Breast epithelium (tissue), 4 donors: Measurements from ENCODE around the gene NUDT19. TPM values are rescaled to one million over a fixed set of nuclear protein-coding genes. Genes with fewer than 3 reads are reported as not detected.
"Not testable (repeated sequence)": the region's sequence is repeated elsewhere in the genome, so short reads cannot be mapped to it uniquely, and the experiment has no call there.

ENCODE experiments used
- DNase-seq, 2 donors: peaks; one replicate each; pipeline ENCODE4 v3.0.0-alpha.2; 2019; ENCODE audit warnings: low spot score in 2 of 2
- H3K27ac ChIP-seq, 2 donors: fragments of 200-600 bp; sonication (generic) in 1 of 2; one replicate each; pipeline ENCODE4 v1.5.1; 2016 to 2019; ENCODE audit warnings: mild to moderate bottlenecking in 1 of 2
- H3K27me3 ChIP-seq, 2 donors: fragments of 200-600 bp; sonication (generic) in 1 of 2; one replicate each; pipeline versions ENCODE4 v1.5.1 to v1.6.0; 2017 to 2019; ENCODE audit warnings: control low read depth in 1 of 2, mild to moderate bottlenecking in 1 of 2
- H3K36me3 ChIP-seq: fragments of 200-600 bp; one replicate; pipeline ENCODE4 v1.5.1; 2019
- H3K4me1 ChIP-seq, 2 donors: fragments of 200-600 bp; sonication (generic); one replicate each; pipeline ENCODE4 v1.5.1; 2016 to 2019; ENCODE audit warnings: control low read depth in 1 of 2
- H3K4me3 ChIP-seq, 3 donors: fragments of 200-600 bp; sonication (generic); 1 replicate in 2 of 3; 2 replicates in 1 of 3; pipeline ENCODE4 v1.5.1; 2016 to 2019; ENCODE audit warnings: mild to moderate bottlenecking in 3 of 3, moderate library complexity in 2 of 3
- H3K9me3 ChIP-seq, 2 donors: fragments of 200-600 bp; sonication (generic) in 1 of 2; one replicate each; pipeline ENCODE4 v1.5.1; 2016 to 2019; ENCODE audit warnings: control low read depth in 1 of 2
- POLR2A ChIP-seq: fragments of 450-650 bp; IDR thresholded peaks from one replicate; pipeline ENCODE4 v1.6.1; 2016; ENCODE audit warnings: antibody characterized with exemption, mild to moderate bottlenecking, moderate library complexity
- POLR2AphosphoS5 ChIP-seq, 3 donors: sonication (generic); formaldehyde crosslinking; IDR thresholded peaks; one replicate each; pipeline ENCODE4 v1.6.1; 2017; ENCODE audit warnings: antibody characterized with exemption in 3 of 3
- intact Hi-C: fragments of 100-400 bp; cut with DNase I; formaldehyde crosslinking; loops from one replicate; pipeline ENCODE4 v1.15.1; 2023; ENCODE audit warnings: low total_unique reads
- total RNA-seq, 3 donors: library from RNA; depleted of rRNA; stranded (reverse); fragments of >200 nt; gene quantifications; one replicate each; pipeline ENCODE4 v1.1.0, GENCODE V29; 2016
- TF ChIP-seq, protein P1 (sequence below), 3 donors: fragments of 450-650 bp; IDR thresholded peaks; one replicate each; pipeline ENCODE4 v1.5.1; 2016 to 2017; ENCODE audit warnings: antibody characterized with exemption in 3 of 3, mild to moderate bottlenecking in 3 of 3, moderate library complexity in 3 of 3

NUDT19 gene
- total RNA-seq, 3 donors from 2014 or later = 7.2 to 9.5 (median 8.0) TPM

DNA sequence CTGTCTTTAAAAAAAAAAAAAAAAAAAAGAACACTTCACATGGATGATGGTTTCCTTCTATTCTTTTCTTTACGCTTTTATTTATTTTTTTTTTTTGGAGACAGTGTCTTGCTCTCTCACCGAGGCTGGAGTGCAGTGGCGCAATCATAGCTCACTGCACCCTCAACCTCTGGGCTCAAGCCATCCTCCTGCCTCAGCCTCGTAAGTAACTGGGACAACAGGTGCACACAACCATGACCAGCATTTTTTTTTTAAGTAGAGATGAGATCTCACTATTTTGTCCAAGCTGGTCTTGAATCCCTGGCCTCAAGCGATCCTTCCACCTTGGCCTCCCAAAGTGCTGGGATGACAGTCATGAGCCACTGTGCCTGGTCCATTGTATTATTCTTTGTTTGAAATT, 41.0 kb upstream of the NUDT19 start:
- intact Hi-C loops = no loop called here
- DNase-seq = no peak
- TF ChIP-seq, protein P1, sequence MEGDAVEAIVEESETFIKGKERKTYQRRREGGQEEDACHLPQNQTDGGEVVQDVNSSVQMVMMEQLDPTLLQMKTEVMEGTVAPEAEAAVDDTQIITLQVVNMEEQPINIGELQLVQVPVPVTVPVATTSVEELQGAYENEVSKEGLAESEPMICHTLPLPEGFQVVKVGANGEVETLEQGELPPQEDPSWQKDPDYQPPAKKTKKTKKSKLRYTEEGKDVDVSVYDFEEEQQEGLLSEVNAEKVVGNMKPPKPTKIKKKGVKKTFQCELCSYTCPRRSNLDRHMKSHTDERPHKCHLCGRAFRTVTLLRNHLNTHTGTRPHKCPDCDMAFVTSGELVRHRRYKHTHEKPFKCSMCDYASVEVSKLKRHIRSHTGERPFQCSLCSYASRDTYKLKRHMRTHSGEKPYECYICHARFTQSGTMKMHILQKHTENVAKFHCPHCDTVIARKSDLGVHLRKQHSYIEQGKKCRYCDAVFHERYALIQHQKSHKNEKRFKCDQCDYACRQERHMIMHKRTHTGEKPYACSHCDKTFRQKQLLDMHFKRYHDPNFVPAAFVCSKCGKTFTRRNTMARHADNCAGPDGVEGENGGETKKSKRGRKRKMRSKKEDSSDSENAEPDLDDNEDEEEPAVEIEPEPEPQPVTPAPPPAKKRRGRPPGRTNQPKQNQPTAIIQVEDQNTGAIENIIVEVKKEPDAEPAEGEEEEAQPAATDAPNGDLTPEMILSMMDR (IDR thresholded peaks at IDR 0.05) = no peak
- no peak for TF ChIP-seq POLR2AphosphoS5 (IDR thresholded peaks at IDR 0.05)
- no peak for TF ChIP-seq POLR2A
- Histone ChIP-seq H3K4me1 (peaks cover 0 to 10% of the 10 kb centered on the region in 2 donors), H3K4me3 (no peak overlapping the region), H3K27me3 (no peaks in the 10 kb centered on the region), H3K36me3 (no peaks in the 10 kb centered on the region), H3K27ac (no peak overlapping the region), H3K9me3 (no peaks in the 10 kb centered on the region)

DNA sequence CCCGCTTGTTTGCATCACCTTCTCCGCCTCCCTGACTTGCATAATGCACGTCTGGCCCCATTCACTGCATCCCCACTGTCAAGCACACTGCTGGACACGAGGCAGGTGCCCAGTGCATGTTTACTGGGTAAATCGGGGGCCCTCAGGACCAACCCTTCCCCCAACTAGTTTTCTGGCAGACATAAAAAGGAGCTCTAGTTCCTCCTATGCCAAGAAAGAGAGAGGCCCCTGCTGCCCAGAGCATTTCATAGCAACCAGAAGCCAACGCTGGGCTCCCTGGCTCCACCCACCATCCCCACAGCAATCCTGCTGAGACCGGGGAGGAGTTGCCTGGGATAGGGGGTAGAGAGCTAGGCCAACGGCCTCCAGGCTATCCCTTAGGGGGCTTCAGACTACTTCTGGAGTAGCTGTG, 39.9 kb upstream of the NUDT19 start:
- DNase-seq = no peak
- Histone ChIP-seq H3K36me3 (no peaks in the 10 kb centered on the region), H3K27me3 (no peaks in the 10 kb centered on the region), H3K27ac (no peak overlapping the region), H3K4me3 (no peak overlapping the region), H3K9me3 (no peaks in the 10 kb centered on the region), H3K4me1 (peaks cover 0 to 10% of the 10 kb centered on the region in 2 donors)
- TF ChIP-seq POLR2AphosphoS5 (IDR thresholded peaks at IDR 0.05) (no peak), POLR2A (no peak)
- TF ChIP-seq, protein P1 (IDR thresholded peaks at IDR 0.05) = no peak
- intact Hi-C loops = no loop called here

DNA sequence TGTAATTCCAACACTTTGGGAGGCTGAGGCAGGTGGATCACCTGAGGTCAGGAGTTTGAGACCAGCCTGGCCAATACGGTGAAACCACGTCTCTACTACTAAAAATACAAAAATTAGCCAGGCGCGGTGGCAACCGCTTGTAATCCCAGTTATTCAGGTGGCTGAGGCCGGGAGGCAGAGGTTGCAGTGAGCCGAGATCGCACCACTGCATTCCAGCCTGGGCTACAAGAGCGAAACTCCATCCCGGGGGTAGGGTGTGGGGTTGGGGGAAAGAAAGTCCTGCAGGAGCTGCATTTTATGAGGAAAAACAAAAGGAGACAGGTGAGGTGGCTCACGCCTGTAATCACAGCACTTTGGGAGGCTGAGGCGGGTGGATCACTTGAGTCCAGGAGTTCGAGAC, 39.3 kb upstream of the NUDT19 start:
- H3K36me3 ChIP-seq, H3K27me3 ChIP-seq, H3K4me3 ChIP-seq, H3K4me1 ChIP-seq, H3K9me3 ChIP-seq, DNase-seq, intact Hi-C loops: not testable (repeated sequence)
- H3K27ac ChIP-seq = peak overlapping the region in 1 of 2 donors; percentile 52

DNA sequence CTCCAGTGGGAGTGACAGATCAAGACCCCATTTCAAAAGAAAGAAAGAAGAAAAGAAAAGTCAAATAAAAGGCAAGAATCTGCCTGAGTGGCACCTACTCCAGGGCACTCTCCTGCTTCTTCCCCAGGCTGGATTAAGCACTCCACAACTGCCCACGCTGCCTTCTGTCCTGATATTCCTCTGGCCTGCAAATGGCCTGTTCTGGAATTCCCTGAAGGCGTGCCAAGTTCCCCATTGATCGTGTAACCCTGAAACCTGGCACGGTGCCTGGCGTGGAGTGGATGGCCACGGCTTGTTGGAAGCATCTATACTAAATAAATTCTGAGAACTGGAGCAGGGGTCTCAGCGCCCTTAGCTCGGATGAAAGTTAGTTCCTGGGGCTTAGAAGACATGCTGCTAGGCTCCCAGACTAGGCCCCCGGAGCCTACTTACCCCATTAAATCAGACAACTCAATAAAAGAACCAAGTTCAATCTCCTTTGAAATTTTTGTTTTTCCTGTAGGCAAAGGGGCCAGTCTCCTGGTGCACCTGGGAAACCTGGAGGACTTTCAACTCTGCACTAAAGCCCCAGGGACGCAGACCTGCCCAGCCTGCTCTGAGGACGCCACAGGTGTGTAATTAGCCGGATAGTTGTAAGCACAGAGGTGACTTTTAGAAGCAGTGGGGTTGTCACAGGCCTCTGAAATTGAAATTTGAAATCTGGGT, 38.6 kb upstream of the NUDT19 start:
- intact Hi-C loops = no loop called here
- TF ChIP-seq POLR2A (no peak), POLR2AphosphoS5 (IDR thresholded peaks at IDR 0.05) (no peak)
- TF ChIP-seq, protein P1 (IDR thresholded peaks at IDR 0.05) = no peak
- Histone ChIP-seq H3K36me3 (no peaks in the 10 kb centered on the region), H3K9me3 (no peaks in the 10 kb centered on the region), H3K27ac (peak overlapping the region; percentile 8 to 52), H3K27me3 (no peaks in the 10 kb centered on the region), H3K4me1 (peaks cover 0 to 10% of the 10 kb centered on the region in 2 donors), H3K4me3 (no peak overlapping the region)
- DNase-seq = peak; percentile 59 to 70

DNA sequence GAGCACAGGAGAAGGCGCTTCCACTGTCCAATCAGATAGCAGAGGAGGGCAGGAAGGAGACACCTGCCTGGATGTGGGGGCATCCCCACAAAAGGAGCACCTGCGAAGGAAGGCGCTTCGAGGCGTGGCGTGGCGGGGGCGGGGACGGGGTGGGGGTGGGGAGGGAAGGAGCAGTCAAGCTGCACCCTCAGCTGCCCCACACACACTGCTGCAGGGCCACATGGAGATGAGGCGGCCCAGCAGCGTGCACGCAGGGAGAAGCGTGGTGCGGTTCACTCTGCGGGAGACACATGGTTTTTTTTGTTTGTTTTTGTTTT, 38.1 kb upstream of the NUDT19 start:
- Histone ChIP-seq H3K36me3 (no peaks in the 10 kb centered on the region), H3K4me3 (no peak overlapping the region), H3K27me3 (no peaks in the 10 kb centered on the region), H3K27ac (peak overlapping the region in 1 of 2 donors; percentile 52), H3K9me3 (no peaks in the 10 kb centered on the region), H3K4me1 (peaks cover 0 to 10% of the 10 kb centered on the region in 2 donors)
- TF ChIP-seq POLR2AphosphoS5 (IDR thresholded peaks at IDR 0.05) = no peak
- DNase-seq = no peak
- intact Hi-C loops = no loop called here

DNA sequence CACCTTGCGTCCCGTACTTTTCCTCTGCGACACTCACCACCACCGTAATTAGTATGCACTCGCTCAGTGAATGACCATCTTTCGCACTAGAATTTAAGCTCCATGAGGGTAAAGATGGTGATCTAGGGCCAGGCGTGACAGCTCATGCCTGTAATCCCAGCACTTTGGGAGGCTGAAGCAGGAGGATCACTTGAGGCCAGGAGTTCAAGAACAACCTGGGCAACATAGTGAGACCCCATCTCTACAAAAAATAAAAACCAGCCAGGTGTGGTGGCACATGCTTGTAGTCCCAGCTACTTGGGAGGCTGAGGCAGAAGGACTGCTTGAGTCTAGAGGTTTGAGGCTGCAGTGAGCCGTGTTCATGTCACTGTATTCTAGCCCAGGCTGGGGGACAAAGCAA, 35.2 kb upstream of the NUDT19 start:
- H3K9me3 ChIP-seq, H3K27me3 ChIP-seq, H3K4me3 ChIP-seq, H3K27ac ChIP-seq, DNase-seq, H3K4me1 ChIP-seq, intact Hi-C loops, H3K36me3 ChIP-seq: not testable (repeated sequence)

DNA sequence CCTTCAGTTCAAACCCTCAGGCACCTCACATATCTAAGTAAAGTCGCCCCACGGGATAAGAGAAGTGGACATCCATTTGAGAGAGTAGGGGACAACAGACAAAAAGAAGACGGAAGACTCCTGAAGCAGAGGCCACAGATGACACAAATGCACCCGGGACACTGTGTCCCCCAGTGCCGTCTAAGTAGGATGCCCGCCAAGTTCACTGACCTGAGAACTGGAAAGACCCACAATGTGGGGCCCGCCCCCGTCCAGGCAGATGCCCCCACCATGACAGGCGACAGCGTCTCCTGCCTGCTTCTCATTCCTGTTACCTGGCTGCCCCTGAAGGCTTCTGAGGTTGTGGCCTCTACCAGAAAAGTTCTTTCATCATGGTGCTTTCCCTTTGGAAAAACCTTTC, 33.5 kb upstream of the NUDT19 start:
- TF ChIP-seq POLR2A (no peak), POLR2AphosphoS5 (IDR thresholded peaks at IDR 0.05) (no peak)
- TF ChIP-seq, protein P1 (IDR thresholded peaks at IDR 0.05) = no peak
- Histone ChIP-seq H3K9me3 (no peaks in the 10 kb centered on the region), H3K27me3 (no peaks in the 10 kb centered on the region), H3K4me3 (no peak overlapping the region), H3K27ac (no peak overlapping the region), H3K4me1 (peaks cover 0 to 6% of the 10 kb centered on the region in 2 donors), H3K36me3 (no peaks in the 10 kb centered on the region)
- no peak for DNase-seq
- intact Hi-C loops = no loop called here
